ENCODE data around the gene CAMKK1.

Gene CAMKK1

DNA sequence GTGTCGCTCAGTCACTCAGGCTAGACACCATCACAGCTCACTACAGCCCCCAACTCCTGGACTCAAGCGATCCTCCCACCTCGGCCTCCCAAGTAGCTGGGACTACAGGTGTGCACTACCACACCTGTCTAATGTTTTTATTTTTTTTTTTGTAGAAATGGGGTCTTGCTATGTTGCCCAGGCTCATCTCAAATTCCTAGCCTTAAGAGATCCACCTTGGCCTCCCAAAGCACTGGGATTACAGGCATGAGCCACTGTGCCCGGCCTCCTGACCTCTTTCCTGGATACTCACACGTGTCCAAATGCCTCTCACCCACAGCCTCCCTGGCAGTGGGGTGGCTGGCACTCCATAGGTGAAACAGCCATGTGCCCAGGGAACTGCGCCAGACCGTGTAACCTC lies 17.5 kb downstream of the CAMKK1 start:
- ChIA-PET POLR2A (no interaction called here), CTCF (interaction anchor here (7.6 kb wide), 1 partner anchor 11 kb away, joined by 65 read pairs; no protein-coding TSS in a partner anchor)
- DNase-seq (ENCODE audit: low read depth, low spot score), result no peak
- no peak for TF ChIP-seq CTCF (IDR thresholded peaks at IDR 0.05; ENCODE audit: insufficient read depth, low read length, missing control alignments)
- H3K4me3 ChIP-seq (ENCODE audit: low read depth, low read length), result no peak overlapping the region

GRCh38 chr17:3873862-3874261 lies 19.0 kb downstream of the CAMKK1 start:
- DNase-seq (ENCODE audit: low read depth, low spot score), result no peak
- CTCF ChIA-PET, result interaction anchor here (7.6 kb wide), 1 partner anchor 10 kb away, joined by 65 read pairs; no protein-coding TSS in a partner anchor
- POLR2A ChIA-PET, result no interaction called here
- no peak overlapping the region for H3K4me3 ChIP-seq (ENCODE audit: low read depth, low read length)
- TF ChIP-seq CTCF (IDR thresholded peaks at IDR 0.05; ENCODE audit: insufficient read depth, low read length, missing control alignments), result no peak

DNA sequence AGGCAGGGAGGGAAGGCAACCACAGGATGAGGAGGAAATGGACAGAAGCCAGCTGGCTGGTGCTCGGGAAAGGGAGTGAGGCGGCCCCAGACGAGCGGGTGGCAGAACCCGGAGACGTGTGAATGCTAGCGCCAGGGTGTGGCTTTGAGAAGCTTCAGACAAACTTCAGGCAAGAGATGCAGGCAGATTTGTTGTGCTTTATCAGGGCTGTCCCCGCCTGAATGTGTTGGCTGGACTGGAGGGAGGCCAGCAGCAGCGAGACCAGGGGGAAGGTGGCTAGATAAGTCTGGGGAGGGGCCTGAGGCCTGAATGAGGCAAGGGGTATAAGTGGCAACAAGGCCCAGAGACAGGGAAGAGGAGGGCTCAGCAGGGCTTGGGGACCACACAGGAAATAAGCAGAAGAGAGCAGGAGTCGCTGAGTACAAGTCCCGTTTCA lies 22.0 kb downstream of the CAMKK1 start:
- POLR2A ChIA-PET, result no interaction called here
- DNase-seq (ENCODE audit: low read depth, low spot score), result no peak
- no peak for TF ChIP-seq CTCF (IDR thresholded peaks at IDR 0.05; ENCODE audit: insufficient read depth, low read length, missing control alignments)
- H3K4me3 ChIP-seq (ENCODE audit: low read depth, low read length), result no peak overlapping the region
- CTCF ChIA-PET, result interaction anchor here (1.7 kb wide), 1 partner anchor 10 kb away, joined by 4 read pairs; no protein-coding TSS in a partner anchor

DNA sequence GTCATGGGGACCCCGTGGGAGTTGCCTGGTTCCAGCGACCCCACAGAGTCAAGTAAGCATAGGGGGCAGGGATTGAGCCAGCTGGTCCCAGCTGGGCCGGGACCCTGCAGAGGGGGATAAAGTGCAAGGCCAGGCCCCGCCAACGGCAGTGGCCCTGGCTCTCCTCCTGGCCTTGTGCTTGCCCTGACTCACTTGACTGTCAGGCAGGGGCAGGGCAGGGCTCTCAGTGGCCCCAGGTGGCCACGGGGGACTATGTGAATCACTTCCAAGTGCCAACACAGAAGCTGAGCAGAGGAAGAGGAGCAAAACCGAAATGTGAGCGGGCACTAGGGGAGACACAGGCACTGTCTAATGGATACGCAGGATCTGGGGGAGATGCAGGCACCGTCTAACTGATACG lies 25.2 kb downstream of the CAMKK1 start:
- TF ChIP-seq CTCF (IDR thresholded peaks at IDR 0.05; ENCODE audit: insufficient read depth, low read length, missing control alignments), result no peak
- no peak for DNase-seq (ENCODE audit: low read depth, low spot score)
- POLR2A ChIA-PET, result no interaction called here
- CTCF ChIA-PET, result interaction anchor here (7.0 to 8.6 kb wide), 2 partner anchors 10 to 20 kb away, joined by 65 to 172 read pairs; partner anchors contain the start of gene NCBP3
- H3K4me3 ChIP-seq (ENCODE audit: low read depth, low read length), result no peak overlapping the region

GRCh38 chr17:3867106-3867505 lies 25.7 kb downstream of the CAMKK1 start:
- CTCF ChIA-PET, result interaction anchor here (1.0 to 8.6 kb wide), 3 partner anchors 11 to 23 kb away, joined by 3 to 172 read pairs (median 65); partner anchors contain the start of gene NCBP3
- no peak overlapping the region for H3K4me3 ChIP-seq (ENCODE audit: low read depth, low read length)
- no peak for TF ChIP-seq CTCF (IDR thresholded peaks at IDR 0.05; ENCODE audit: insufficient read depth, low read length, missing control alignments)
- POLR2A ChIA-PET, result no interaction called here
- no peak for DNase-seq (ENCODE audit: low read depth, low spot score)

DNA sequence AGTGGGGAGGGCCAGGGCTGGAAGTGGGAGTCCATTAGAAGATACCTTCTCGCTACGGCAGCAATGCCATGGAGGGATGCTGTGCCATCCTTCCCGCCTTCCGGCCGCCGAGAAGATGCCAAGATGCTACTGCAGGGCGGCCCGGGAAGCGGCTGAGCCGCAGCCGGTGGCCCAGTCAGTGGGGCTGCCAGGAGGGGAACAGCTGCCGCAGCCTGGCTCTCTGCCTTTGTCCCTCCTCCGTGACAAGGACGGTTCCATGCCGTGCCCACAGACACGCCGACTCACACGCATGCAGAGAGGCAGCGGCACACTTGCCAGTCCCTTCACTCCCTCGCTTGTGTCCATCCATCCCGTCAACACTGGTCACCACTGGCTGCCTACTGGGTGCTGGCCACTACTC lies 26.6 kb downstream of the CAMKK1 start:
- no peak for DNase-seq (ENCODE audit: low read depth, low spot score)
- H3K4me3 ChIP-seq (ENCODE audit: low read depth, low read length), result no peak overlapping the region
- ChIA-PET POLR2A (no interaction called here), CTCF (interaction anchor here (1.0 to 8.6 kb wide), 4 partner anchors 11 to 47 kb away, joined by 3 to 172 read pairs (median 37); partner anchors contain the start of gene NCBP3)
- no peak for TF ChIP-seq CTCF (IDR thresholded peaks at IDR 0.05; ENCODE audit: insufficient read depth, low read length, missing control alignments)

Measured in AG04449 (cell line).